ENCODE data around the gene SEBOX.
A peak's percentile ranks its signal among the peaks of the same experiment; 100 is the strongest.
"Not testable (repeated sequence)": the region's sequence is repeated elsewhere in the genome, so short reads cannot be mapped to it uniquely, and the experiment has no call there.

SEBOX gene

GRCh38 chr17:28346199-28346580, 18.8 kb downstream of the SEBOX start:
- FAIRE-seq (no peak), DNase-seq (ENCODE audit: insufficient read length, low spot score) (no peak)
- TF ChIP-seq POLR2A (IDR thresholded peaks at IDR 0.05; ENCODE audit: low read depth, low read length): no peak

GRCh38 chr17:28345419-28346198, 19.4 kb downstream of the SEBOX start:
- no peak for TF ChIP-seq POLR2A (IDR thresholded peaks at IDR 0.05; ENCODE audit: low read depth, low read length)
- FAIRE-seq (no peak), DNase-seq (ENCODE audit: insufficient read length, low spot score) (no peak)

GRCh38 chr17:28344435-28344901, 20.5 kb downstream of the SEBOX start:
- TF ChIP-seq POLR2A (IDR thresholded peaks at IDR 0.05; ENCODE audit: low read depth, low read length): no peak
- DNase-seq (ENCODE audit: insufficient read length, low spot score) (no peak), FAIRE-seq (no peak)

- TF ChIP-seq POLR2A (IDR thresholded peaks at IDR 0.05; ENCODE audit: low read depth, low read length): no peak
- no peak for FAIRE-seq
These were observed 21.0 kb downstream of the SEBOX start for GRCh38 chr17:28344011-28344410.

DNA sequence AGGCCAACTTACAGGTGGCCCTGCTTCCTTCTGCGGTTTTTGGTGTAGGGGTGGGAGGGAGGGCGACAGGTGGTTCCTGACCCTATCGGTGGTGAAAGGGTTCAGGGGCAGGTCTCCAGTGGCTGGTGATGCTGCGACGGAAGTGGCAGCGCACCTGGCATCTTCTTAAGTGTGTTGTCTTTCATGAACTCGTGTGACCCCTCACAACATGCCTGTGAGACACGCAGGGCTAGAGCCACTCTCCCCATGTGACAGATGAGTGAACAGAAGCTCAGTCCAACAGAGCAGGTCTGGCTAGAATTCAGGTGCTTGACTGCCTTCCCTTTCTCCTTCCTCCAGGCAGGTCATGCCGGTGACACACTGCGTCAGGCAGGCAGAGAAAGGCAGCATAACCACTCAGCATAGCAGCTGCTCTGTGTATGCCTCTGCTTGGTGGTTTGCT, 21.5 kb downstream of the SEBOX start:
- no peak for FAIRE-seq
- no peak for DNase-seq (ENCODE audit: insufficient read length, low spot score)
- no peak for TF ChIP-seq POLR2A (IDR thresholded peaks at IDR 0.05; ENCODE audit: low read depth, low read length)

More at GRCh38 chr17:28344011-28344410, 21.0 kb downstream of the SEBOX start:
- DNase-seq (ENCODE audit: insufficient read length, low spot score): no peak

- no peak for FAIRE-seq
- TF ChIP-seq POLR2A (IDR thresholded peaks at IDR 0.05; ENCODE audit: low read depth, low read length): no peak
- no peak for DNase-seq (ENCODE audit: insufficient read length, low spot score)
These were observed 22.7 kb downstream of the SEBOX start for GRCh38 chr17:28342313-28342712.

DNA sequence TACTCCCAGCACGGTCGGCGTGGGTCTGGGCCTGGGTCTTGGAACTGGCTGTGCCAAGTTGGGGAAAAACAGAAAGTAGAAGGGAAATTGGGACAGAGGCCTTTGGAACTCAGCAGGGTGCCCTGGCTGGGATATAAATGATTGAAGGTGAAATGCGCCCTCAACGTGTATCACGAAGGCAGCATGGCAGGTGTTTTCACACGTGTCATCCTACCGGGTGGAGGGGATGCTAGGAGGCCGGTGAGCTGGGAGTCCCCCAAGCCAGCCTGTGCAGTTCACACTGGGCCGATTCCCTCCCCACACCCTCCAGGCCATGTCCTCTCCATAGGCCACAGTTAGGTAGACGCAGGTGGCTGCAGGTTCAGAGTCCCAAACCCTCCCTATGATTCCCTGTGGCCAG, 23.5 kb downstream of the SEBOX start:
- TF ChIP-seq POLR2A (IDR thresholded peaks at IDR 0.05; ENCODE audit: low read depth, low read length): no peak
- FAIRE-seq (no peak), DNase-seq (ENCODE audit: insufficient read length, low spot score) (no peak)

DNA sequence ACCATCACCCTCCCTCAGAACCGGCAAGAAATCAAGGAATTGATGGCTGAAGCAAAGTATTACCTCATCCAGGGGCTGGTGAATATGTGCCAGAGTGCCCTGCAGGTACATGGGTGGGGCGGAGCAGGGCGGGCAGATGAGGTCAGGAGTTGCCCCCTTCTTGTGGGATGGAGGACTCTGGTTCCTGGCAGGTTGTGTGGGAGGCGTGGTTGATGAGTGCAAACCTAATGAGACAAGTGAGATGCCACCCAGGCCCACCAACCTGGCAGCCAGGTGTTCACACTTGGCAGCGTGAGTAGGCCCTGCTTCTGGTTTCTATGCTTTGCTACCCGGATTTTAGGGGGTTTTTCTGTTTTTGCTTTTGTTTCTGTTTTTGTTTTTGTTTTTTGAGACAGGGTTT, 24.6 kb downstream of the SEBOX start:
- no peak for FAIRE-seq
- no peak for TF ChIP-seq POLR2A (IDR thresholded peaks at IDR 0.05; ENCODE audit: low read depth, low read length)
- DNase-seq (ENCODE audit: insufficient read length, low spot score): no peak

- no peak for TF ChIP-seq POLR2A (IDR thresholded peaks at IDR 0.05; ENCODE audit: low read depth, low read length)
- DNase-seq (ENCODE audit: insufficient read length, low spot score) (no peak), FAIRE-seq (no peak)
These were observed 25.6 kb downstream of the SEBOX start for GRCh38 chr17:28339431-28339830.

GRCh38 chr17:28338769-28339212, 26.2 kb downstream of the SEBOX start:
- FAIRE-seq; DNase-seq (ENCODE audit: insufficient read length, low spot score): not testable (repeated sequence)

GRCh38 chr17:28338056-28338768, 26.8 kb downstream of the SEBOX start:
- TF ChIP-seq POLR2A (IDR thresholded peaks at IDR 0.05; ENCODE audit: low read depth, low read length): no peak
- no peak for DNase-seq (ENCODE audit: insufficient read length, low spot score)
- FAIRE-seq: no peak

GRCh38 chr17:28335959-28336871, 28.8 kb downstream of the SEBOX start:
- DNase-seq (ENCODE audit: insufficient read length, low spot score) (peak; percentile 40), FAIRE-seq (no peak)
- peak; percentile 34; the same call in 1 of the 2 replicates for TF ChIP-seq POLR2A (IDR thresholded peaks at IDR 0.05; ENCODE audit: low read depth, low read length)

- peak; percentile 81 for TF ChIP-seq POLR2A (IDR thresholded peaks at IDR 0.05; ENCODE audit: low read depth, low read length)
- FAIRE-seq (no peak), DNase-seq (ENCODE audit: insufficient read length, low spot score) (peak; percentile 78)
These were observed 29.6 kb downstream of the SEBOX start, which contains the start of the genes IFT20 and TNFAIP1 for GRCh38 chr17:28335201-28335958. Gene IFT20, minus strand, starts transcription at chr17:28335472. Its CDS starts 3,487 bp downstream, at chr17:28331985. Gene TNFAIP1, plus strand, starts transcription at chr17:28335761. Its CDS starts 3,761 bp downstream, at chr17:28339522.
